CD14-positive monocyte (primary cell): Measurements from ENCODE around the gene DENND4A. TPM values are rescaled to one million over a fixed set of nuclear protein-coding genes. Genes with fewer than 3 reads are reported as not detected.

Experiments
- DNase-seq, 3 donors: peaks; one replicate each; pipeline ENCODE4 v3.0.0-alpha.2; 2011 to 2022
- H2AFZ ChIP-seq: 2 replicates; pipeline ENCODE4 v1.6.0; 2012; ENCODE audit warnings: mild to moderate bottlenecking, low read depth, low read length, inconsistent platforms; ENCODE audit not compliant: insufficient read depth, poor library complexity, severe bottlenecking
- H3K27ac ChIP-seq, 2 donors: 1 replicate in 1 of 2; 2 replicates in 1 of 2; pipeline ENCODE4 v1.5.1; 2012 to 2013; ENCODE audit warnings: low read length in 2 of 2, control low read depth in 1 of 2, inconsistent platforms in 1 of 2, low read depth in 1 of 2, mild to moderate bottlenecking in 1 of 2
- H3K27me3 ChIP-seq, 2 donors: one replicate each; pipeline versions ENCODE4 v1.6.0 to v1.6.1; 2011 to 2013; ENCODE audit warnings: low read length in 2 of 2; ENCODE audit not compliant: control insufficient read depth in 2 of 2, insufficient read depth in 2 of 2
- H3K36me3 ChIP-seq, 2 donors: replicated peaks in 1 of 2; 1 replicate in 1 of 2; 2 replicates in 1 of 2; pipeline versions ENCODE4 v1.5.1 to v1.6.1; 2012 to 2013; ENCODE audit warnings: low read length in 2 of 2, control low read depth in 1 of 2, inconsistent platforms in 1 of 2, mild to moderate bottlenecking in 1 of 2; ENCODE audit not compliant: insufficient read depth in 2 of 2, control insufficient read depth in 1 of 2
- H3K4me1 ChIP-seq, 2 donors: 1 replicate in 1 of 2; 2 replicates in 1 of 2; pipeline versions ENCODE4 v1.5.1 to v1.6.1; 2012 to 2013; ENCODE audit warnings: low read length in 2 of 2, control low read depth in 1 of 2, inconsistent platforms in 1 of 2, mild to moderate bottlenecking in 1 of 2, moderate library complexity in 1 of 2; ENCODE audit not compliant: insufficient read depth in 2 of 2, control insufficient read depth in 1 of 2
- H3K4me2 ChIP-seq: replicated peaks from 2 replicates; pipeline ENCODE3; 2012; ENCODE audit warnings: low read length, moderate library complexity, mild to moderate bottlenecking; ENCODE audit not compliant: poor library complexity, severe bottlenecking; ENCODE audit errors: extremely low read depth
- H3K4me3 ChIP-seq, 3 experiments: fragments of 200-600 bp in 1 of 3; sonication (generic) in 1 of 3; replicated peaks in 1 of 3; 1 replicate in 2 of 3; 2 replicates in 1 of 3; pipeline ENCODE4 v1.5.1; 2011 to 2013; ENCODE audit warnings: low read length in 3 of 3, mild to moderate bottlenecking in 3 of 3, control low read depth in 2 of 3, low read depth in 2 of 3, inconsistent platforms in 1 of 3, moderate library complexity in 1 of 3
- H3K79me2 ChIP-seq: 2 replicates; pipeline ENCODE4 v1.6.0; 2012; ENCODE audit warnings: mild to moderate bottlenecking, control low read depth, inconsistent platforms, low read length, moderate library complexity; ENCODE audit not compliant: insufficient read depth
- H3K9ac ChIP-seq: 2 replicates; pipeline ENCODE4 v1.6.0; 2017; ENCODE audit warnings: low read length, mild to moderate bottlenecking; ENCODE audit not compliant: insufficient read depth, poor library complexity, severe bottlenecking
- H3K9me3 ChIP-seq, 2 donors: replicated peaks in 1 of 2; 1 replicate in 1 of 2; 2 replicates in 1 of 2; pipeline versions ENCODE4 v1.5.1 to v1.6.1; 2012 to 2013; ENCODE audit warnings: low read length in 2 of 2, control low read depth in 1 of 2; ENCODE audit not compliant: control insufficient read depth in 1 of 2, insufficient read depth in 1 of 2
- H4K20me1 ChIP-seq: 2 replicates; pipeline ENCODE4 v1.6.0; 2012; ENCODE audit warnings: mild to moderate bottlenecking, low read length, control low read depth, moderate library complexity; ENCODE audit not compliant: insufficient read depth
- H3K27ac Mint-ChIP-seq, 7 donors: one replicate each; pipeline ENCODE4 v1.8.0; 2020; ENCODE audit warnings: mild to moderate bottlenecking in 7 of 7, mixed read lengths in 7 of 7, moderate library complexity in 6 of 7, inconsistent platforms in 2 of 7
- H3K27me3 Mint-ChIP-seq, 3 donors: one replicate each; pipeline ENCODE4 v1.8.0; 2021 to 2022; ENCODE audit warnings: low read depth in 3 of 3, mild to moderate bottlenecking in 3 of 3, mixed read lengths in 3 of 3, moderate library complexity in 3 of 3, inconsistent platforms in 1 of 3
- H3K36me3 Mint-ChIP-seq, 2 donors: one replicate each; pipeline ENCODE4 v1.8.0; 2020; ENCODE audit warnings: mixed read lengths in 2 of 2, inconsistent platforms in 1 of 2, mild to moderate bottlenecking in 1 of 2
- H3K4me1 Mint-ChIP-seq: one replicate; pipeline ENCODE4 v1.8.0; 2020; ENCODE audit warnings: mild to moderate bottlenecking, mixed read lengths
- H3K4me3 Mint-ChIP-seq, 2 donors: one replicate each; pipeline ENCODE4 v1.8.0; 2020; ENCODE audit warnings: mild to moderate bottlenecking in 2 of 2, mixed read lengths in 2 of 2, moderate library complexity in 1 of 2
- H3K9me3 Mint-ChIP-seq, 7 donors: one replicate each; pipeline ENCODE4 v1.8.0; 2020 to 2022; ENCODE audit warnings: mixed read lengths in 7 of 7, mild to moderate bottlenecking in 6 of 7, moderate library complexity in 6 of 7, inconsistent platforms in 2 of 7
- WGBS: methylation state at CpG from one replicate; pipeline ENCODE4 v1.1.5; 2013; ENCODE audit warnings: missing lambda C conversion rate; ENCODE audit not compliant: insufficient coverage; 5-methylcytosine and 5-hydroxymethylcytosine counted together
- intact Hi-C, 2 donors: fragments of 100-400 bp; cut with micrococcal nuclease; formaldehyde crosslinking; loops; one replicate each; pipeline versions ENCODE4 v1.15.0 to v1.15.1; 2023
- polyA plus RNA-seq, 3 donors: library from polyadenylated mRNA; depleted of rRNA in 1 of 3; unstranded in 2 of 3; stranded (reverse) in 1 of 3; fragments of 300-500 nt in 2 of 3; fragments of >200 nt in 1 of 3; fragmentation: Illumina TruSeq in 2 of 3; gene quantifications; 1 replicate in 2 of 3; 2 replicates in 1 of 3; pipeline ENCODE4 v1.2.3, GENCODE V29; 2012 to 2021
- TF ChIP-seq, protein P1 (sequence below): fragments of 200-600 bp; IDR thresholded peaks from one replicate; pipeline ENCODE4 v1.8.0; 2022; ENCODE audit warnings: antibody characterized with exemption, mild to moderate bottlenecking

The DENND4A gene
- polyA plus RNA-seq, 3 donors: 4.6 to 11.0 (median 6.9) TPM

DNA sequence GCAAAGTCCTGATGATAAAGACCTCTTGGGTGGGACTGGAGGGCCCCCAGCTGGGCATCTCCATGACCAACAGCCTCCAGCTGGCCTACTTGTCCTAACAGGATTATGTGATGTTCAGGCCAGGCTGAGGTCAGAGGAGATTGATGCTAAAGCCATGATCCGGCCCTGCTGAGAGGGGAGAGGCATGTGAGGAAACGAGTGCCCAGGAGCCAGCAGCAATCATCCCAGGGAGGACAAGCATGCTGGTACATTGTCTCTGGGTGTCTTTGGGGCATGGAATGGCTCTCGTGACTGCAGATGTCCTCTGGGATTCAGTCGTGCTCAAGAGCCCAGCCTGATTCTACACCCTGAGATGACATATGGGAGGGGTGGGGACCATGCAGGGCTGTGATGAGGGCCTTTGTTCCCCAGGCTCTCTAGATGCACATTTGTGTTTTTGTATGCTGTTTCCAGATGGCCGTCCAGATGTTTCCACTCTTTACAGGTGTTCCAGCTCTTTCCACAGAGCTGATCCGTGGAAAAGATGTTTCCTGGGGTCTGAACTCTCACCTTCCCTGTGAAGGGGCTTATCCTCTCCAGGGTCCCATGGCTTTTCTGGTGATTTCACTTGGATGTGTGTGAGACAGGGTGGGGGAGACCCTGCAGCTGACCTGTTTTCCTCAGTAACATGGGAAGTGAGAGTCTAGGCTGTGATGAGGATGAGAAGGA, 150.2 kb downstream of the DENND4A start:
- H3K9me3 ChIP-seq: no peaks in the 10 kb centered on the region
- no peak overlapping the region for H2AFZ ChIP-seq
- no peak for DNase-seq
- H3K27me3 ChIP-seq: no peaks in the 10 kb centered on the region
- H3K27ac ChIP-seq: no peak overlapping the region
- H3K9ac ChIP-seq: no peak overlapping the region
- H3K4me3 ChIP-seq: no peak overlapping the region
- Mint-ChIP-seq H3K4me1 (peaks cover 9% of the 10 kb centered on the region), H3K4me3 (no peak overlapping the region), H3K36me3 (peaks cover 0 to 4% of the 10 kb centered on the region in 2 donors), H3K27me3 (no peaks in the 10 kb centered on the region), H3K9me3 (no peaks in the 10 kb centered on the region), H3K27ac (peak overlapping the region in 1 of 7 donors; percentile 66)
- no peaks in the 10 kb centered on the region for H3K79me2 ChIP-seq
- no peak overlapping the region for H3K4me2 ChIP-seq
- 88% methylated on average over 6 of the region's 6 CpGs for WGBS
- TF ChIP-seq, protein P1, sequence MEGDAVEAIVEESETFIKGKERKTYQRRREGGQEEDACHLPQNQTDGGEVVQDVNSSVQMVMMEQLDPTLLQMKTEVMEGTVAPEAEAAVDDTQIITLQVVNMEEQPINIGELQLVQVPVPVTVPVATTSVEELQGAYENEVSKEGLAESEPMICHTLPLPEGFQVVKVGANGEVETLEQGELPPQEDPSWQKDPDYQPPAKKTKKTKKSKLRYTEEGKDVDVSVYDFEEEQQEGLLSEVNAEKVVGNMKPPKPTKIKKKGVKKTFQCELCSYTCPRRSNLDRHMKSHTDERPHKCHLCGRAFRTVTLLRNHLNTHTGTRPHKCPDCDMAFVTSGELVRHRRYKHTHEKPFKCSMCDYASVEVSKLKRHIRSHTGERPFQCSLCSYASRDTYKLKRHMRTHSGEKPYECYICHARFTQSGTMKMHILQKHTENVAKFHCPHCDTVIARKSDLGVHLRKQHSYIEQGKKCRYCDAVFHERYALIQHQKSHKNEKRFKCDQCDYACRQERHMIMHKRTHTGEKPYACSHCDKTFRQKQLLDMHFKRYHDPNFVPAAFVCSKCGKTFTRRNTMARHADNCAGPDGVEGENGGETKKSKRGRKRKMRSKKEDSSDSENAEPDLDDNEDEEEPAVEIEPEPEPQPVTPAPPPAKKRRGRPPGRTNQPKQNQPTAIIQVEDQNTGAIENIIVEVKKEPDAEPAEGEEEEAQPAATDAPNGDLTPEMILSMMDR: no peak
- intact Hi-C loops: no loop called here
- H3K36me3 ChIP-seq: peaks cover 0 to 4% of the 10 kb centered on the region in 2 donors
- no peaks in the 10 kb centered on the region for H4K20me1 ChIP-seq
- peaks cover 0 to 6% of the 10 kb centered on the region in 2 donors for H3K4me1 ChIP-seq

DNA sequence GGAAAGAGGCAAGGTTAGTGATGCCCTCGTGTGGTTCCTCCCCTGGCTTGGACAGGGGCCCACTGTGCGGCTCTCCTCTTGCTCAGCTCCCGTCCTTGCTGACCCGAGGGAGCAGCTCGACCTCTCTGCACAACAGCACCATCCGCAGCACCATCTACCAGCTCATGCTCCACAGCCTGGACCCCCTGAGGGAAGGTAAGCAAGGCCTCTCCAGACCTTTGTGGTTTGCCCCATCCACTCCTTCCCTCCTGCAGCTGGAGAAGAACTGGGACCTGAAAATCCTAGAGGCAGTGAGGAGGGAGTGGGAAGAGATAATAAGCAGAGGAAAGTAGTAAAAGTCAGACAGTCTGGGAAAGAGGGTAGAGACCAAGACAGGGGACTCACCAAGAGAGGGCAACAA, 152.6 kb downstream of the DENND4A start:
- TF ChIP-seq, protein P1: no peak
- peaks cover 9% of the 10 kb centered on the region for H3K4me1 Mint-ChIP-seq
- peaks cover 0 to 6% of the 10 kb centered on the region in 2 donors for H3K4me1 ChIP-seq
- H3K36me3 ChIP-seq: peaks cover 0 to 4% of the 10 kb centered on the region in 2 donors
- H3K36me3 Mint-ChIP-seq: no peaks in the 10 kb centered on the region
- no peaks in the 10 kb centered on the region for H4K20me1 ChIP-seq
- H3K27me3 ChIP-seq: no peaks in the 10 kb centered on the region
- no peaks in the 10 kb centered on the region for H3K79me2 ChIP-seq
- no peaks in the 10 kb centered on the region for H3K9me3 ChIP-seq
- intact Hi-C loops: loop anchor here in 1 of 2 donors (5.0 to 10.0 kb wide), 2 partner anchors 218 to 555 kb away; no protein-coding TSS in a partner anchor
- H3K9me3 Mint-ChIP-seq: no peaks in the 10 kb centered on the region
- H3K4me3 Mint-ChIP-seq: no peak overlapping the region
- no peak overlapping the region for H3K27ac Mint-ChIP-seq
- no peaks in the 10 kb centered on the region for H3K27me3 Mint-ChIP-seq
- no CpG with 5 or more reads among the region's 6 CpGs for WGBS
- H2AFZ ChIP-seq: no peak overlapping the region
- no peak overlapping the region for H3K4me3 ChIP-seq
- no peak overlapping the region for H3K27ac ChIP-seq
- H3K9ac ChIP-seq: no peak overlapping the region
- no peak overlapping the region for H3K4me2 ChIP-seq
- DNase-seq: no peak
